T-cell (primary cell): ENCODE results near the gene TEAD1. TPM values are rescaled to one million over a fixed set of nuclear protein-coding genes. Genes with fewer than 3 reads are reported as not detected.

Source experiments
- ATAC-seq, 4 experiments: fragments of 200-7000 bp in 3 of 4; fragments of 150-1000 bp in 1 of 4; cut with Tn5 transposase; replicated peaks in 1 of 4; 1 replicate in 3 of 4; 2 replicates in 1 of 4; pipeline ENCODE4 v1.10.0; 2021; ENCODE audit warnings: moderate library complexity in 3 of 4, mild to moderate bottlenecking in 2 of 4, moderate number of reproducible peaks in 1 of 4
- CTCF ChIA-PET, 2 donors: fragments of 300-600 bp; sonication (Branson Sonifier 250); formaldehyde crosslinking; loops; one replicate each; lab custom pipeline; 2022; ENCODE audit warnings: antibody characterized with exemption in 2 of 2; lab: Charles Lee
- POLR2A ChIA-PET, 2 donors: fragments of 300-600 bp; sonication (Branson Sonifier 250); formaldehyde crosslinking; loops; one replicate each; lab custom pipeline; 2022; ENCODE audit warnings: antibody characterized with exemption in 2 of 2; lab: Charles Lee
- DNase-seq, 35 experiments: peaks; one replicate each; pipeline versions ENCODE4 v3.0.0 to v3.0.0-alpha.2; 2013 to 2023
- H3K27ac ChIP-seq: one replicate; pipeline ENCODE4 v1.5.1; 2013; ENCODE audit warnings: low read length
- H3K27me3 ChIP-seq, 2 experiments: replicated peaks in 1 of 2; 1 replicate in 1 of 2; 2 replicates in 1 of 2; pipeline versions ENCODE4 v1.6.1 to v1.7.0; 2013; ENCODE audit warnings: low read length in 1 of 2, mixed read lengths in 1 of 2; ENCODE audit not compliant: control insufficient read depth in 2 of 2, insufficient read depth in 2 of 2; ENCODE audit errors: extremely low read depth in 1 of 2
- H3K36me3 ChIP-seq, 2 donors: 1 replicate in 1 of 2; 2 replicates in 1 of 2; pipeline versions ENCODE4 v1.6.1 to v1.7.0; 2013; ENCODE audit warnings: low read length in 1 of 2; ENCODE audit not compliant: control insufficient read depth in 2 of 2, insufficient read depth in 1 of 2; ENCODE audit errors: extremely low read depth in 1 of 2
- H3K4me1 ChIP-seq, 2 experiments: 1 replicate in 1 of 2; 2 replicates in 1 of 2; pipeline versions ENCODE4 v1.6.1 to v1.7.0; 2013; ENCODE audit warnings: low read length in 2 of 2, mixed read lengths in 1 of 2; ENCODE audit not compliant: insufficient read depth in 2 of 2, control insufficient read depth in 1 of 2; ENCODE audit errors: extremely low read depth in 1 of 2
- H3K4me3 ChIP-seq, 2 donors: 1 replicate in 1 of 2; 2 replicates in 1 of 2; pipeline versions ENCODE4 v1.5.1 to v1.7.0; 2013; ENCODE audit warnings: mild to moderate bottlenecking in 2 of 2, low read length in 1 of 2, moderate library complexity in 1 of 2; ENCODE audit not compliant: control insufficient read depth in 1 of 2; ENCODE audit errors: extremely low read depth in 1 of 2
- H3K9me3 ChIP-seq: 2 replicates; pipeline ENCODE4 v1.7.0; 2013
- H3K27ac Mint-ChIP-seq, 2 donors: one replicate each; pipeline ENCODE4 v1.8.0; 2020 to 2021; ENCODE audit warnings: mild to moderate bottlenecking in 2 of 2, mixed read lengths in 2 of 2
- H3K27me3 Mint-ChIP-seq, 2 donors: one replicate each; pipeline ENCODE4 v1.8.0; 2021 to 2022; ENCODE audit warnings: mixed read lengths in 2 of 2
- H3K36me3 Mint-ChIP-seq: one replicate; pipeline ENCODE4 v1.8.0; 2021; ENCODE audit warnings: mixed read lengths
- H3K4me1 Mint-ChIP-seq, 3 donors: one replicate each; pipeline ENCODE4 v1.8.0; 2020 to 2022; ENCODE audit warnings: mixed read lengths in 3 of 3, mild to moderate bottlenecking in 1 of 3
- H3K4me3 Mint-ChIP-seq, 3 donors: one replicate each; pipeline ENCODE4 v1.8.0; 2020 to 2022; ENCODE audit warnings: mild to moderate bottlenecking in 3 of 3, mixed read lengths in 3 of 3, moderate library complexity in 3 of 3
- H3K9me3 Mint-ChIP-seq, 3 donors: one replicate each; pipeline ENCODE4 v1.8.0; 2020 to 2022; ENCODE audit warnings: mixed read lengths in 3 of 3
- WGBS: methylation state at CpG from one replicate; pipeline ENCODE4 v1.1.5; 2013; ENCODE audit warnings: missing lambda C conversion rate; ENCODE audit not compliant: insufficient coverage; 5-methylcytosine and 5-hydroxymethylcytosine counted together
- total RNA-seq, 35 experiments: library from RNA in 6 of 35; stranded (reverse) in 6 of 35; fragments of 120-200 nt in 1 of 35; gene quantifications; one replicate each; pipeline versions ENCODE4 v1.2.1 to v1.2.4 and lab custom pipeline; 2013 to 2026

The TEAD1 gene
- total RNA-seq, 5 donors from 2014 or later (not counting 1 experiment from before 2014, with no cell fraction given) = 0.20 to 0.72 (median 0.44) TPM; not detected in 1

- no peak for ATAC-seq
- H3K9me3 Mint-ChIP-seq = peaks cover 0 to 3% (median 0%) of the 10 kb centered on the region in 3 donors
- H3K27ac Mint-ChIP-seq = no peak overlapping the region
- no peaks in the 10 kb centered on the region for H3K4me1 ChIP-seq
- no peak overlapping the region for H3K4me3 ChIP-seq
- no peaks in the 10 kb centered on the region for H3K36me3 Mint-ChIP-seq
- H3K27ac ChIP-seq = no peak overlapping the region
- POLR2A ChIA-PET = no interaction called here
- H3K4me3 Mint-ChIP-seq = no peak overlapping the region
- peaks cover 7 to 23% of the 10 kb centered on the region in 2 donors for H3K27me3 Mint-ChIP-seq
- no peak for DNase-seq
- H3K9me3 ChIP-seq = no peaks in the 10 kb centered on the region
- CTCF ChIA-PET = no interaction called here
- 69% methylated on average over 1 of the region's 1 CpG for WGBS
- H3K27me3 ChIP-seq = peaks cover 2 to 6% of the 10 kb centered on the region in 2 experiments
- H3K36me3 ChIP-seq = no peaks in the 10 kb centered on the region
- H3K4me1 Mint-ChIP-seq = no peaks in the 10 kb centered on the region
These were observed 67.5 kb downstream of the TEAD1 start for GRCh38 chr11:12741671-12742216.

GRCh38 chr11:12743834-12744449, 69.7 kb downstream of the TEAD1 start:
- 78% methylated on average over 6 of the region's 8 CpGs for WGBS
- DNase-seq (no peak), ATAC-seq (no peak)
- H3K36me3 ChIP-seq = no peaks in the 10 kb centered on the region
- POLR2A ChIA-PET = no interaction called here
- Mint-ChIP-seq H3K4me1 (no peaks in the 10 kb centered on the region), H3K36me3 (no peaks in the 10 kb centered on the region), H3K9me3 (peaks cover 0 to 3% (median 0%) of the 10 kb centered on the region in 3 donors), H3K27me3 (peaks cover 12 to 32% of the 10 kb centered on the region in 2 donors), H3K27ac (no peak overlapping the region), H3K4me3 (no peak overlapping the region)
- H3K9me3 ChIP-seq = no peaks in the 10 kb centered on the region
- peaks cover 2 to 12% of the 10 kb centered on the region in 2 experiments for H3K27me3 ChIP-seq
- CTCF ChIA-PET = interaction anchor here in 1 of 2 donors (0.8 kb wide), 1 partner anchor 413 kb away, joined by 3 read pairs; no protein-coding TSS in a partner anchor
- H3K4me1 ChIP-seq = no peaks in the 10 kb centered on the region
- H3K4me3 ChIP-seq = no peak overlapping the region
- no peak overlapping the region for H3K27ac ChIP-seq

- Mint-ChIP-seq H3K9me3 (peaks cover 0 to 3% (median 0%) of the 10 kb centered on the region in 3 donors), H3K27me3 (peaks cover 12 to 38% of the 10 kb centered on the region in 2 donors), H3K27ac (no peak overlapping the region), H3K36me3 (no peaks in the 10 kb centered on the region), H3K4me3 (no peak overlapping the region), H3K4me1 (no peaks in the 10 kb centered on the region)
- CTCF ChIA-PET = interaction anchor here in 1 of 2 donors (0.6 to 0.8 kb wide), 3 partner anchors 119 to 414 kb away, joined by 3 read pairs; no protein-coding TSS in a partner anchor
- Histone ChIP-seq H3K27me3 (peaks cover 0 to 12% of the 10 kb centered on the region in 2 experiments), H3K9me3 (no peaks in the 10 kb centered on the region), H3K4me3 (no peak overlapping the region), H3K27ac (no peak overlapping the region), H3K36me3 (no peaks in the 10 kb centered on the region), H3K4me1 (no peaks in the 10 kb centered on the region)
- WGBS = 86% methylated on average over 8 of the region's 10 CpGs
- ATAC-seq (no peak), DNase-seq (no peak)
- POLR2A ChIA-PET = interaction anchor here in 1 of 2 donors (0.5 kb wide), 1 partner anchor 119 kb away, joined by 3 read pairs; no protein-coding TSS in a partner anchor
These were observed 70.7 kb downstream of the TEAD1 start for GRCh38 chr11:12744826-12745502.

GRCh38 chr11:12745787-12746186, 71.6 kb downstream of the TEAD1 start:
- no peaks in the 10 kb centered on the region for H3K9me3 Mint-ChIP-seq
- Histone ChIP-seq H3K36me3 (no peaks in the 10 kb centered on the region), H3K27me3 (peaks cover 0 to 12% of the 10 kb centered on the region in 2 experiments), H3K27ac (no peak overlapping the region), H3K4me1 (no peaks in the 10 kb centered on the region), H3K4me3 (no peak overlapping the region), H3K9me3 (no peaks in the 10 kb centered on the region)
- ChIA-PET CTCF (interaction anchor here in 1 of 2 donors (0.8 kb wide), 1 partner anchor 118 kb away, joined by 3 read pairs; no protein-coding TSS in a partner anchor), POLR2A (no interaction called here)
- no peaks in the 10 kb centered on the region for H3K36me3 Mint-ChIP-seq
- no peak for ATAC-seq
- WGBS = no CpG with 5 or more reads among the region's 3 CpGs
- H3K27me3 Mint-ChIP-seq = peaks cover 9 to 41% of the 10 kb centered on the region in 2 donors
- H3K4me1 Mint-ChIP-seq = no peaks in the 10 kb centered on the region
- H3K4me3 Mint-ChIP-seq = no peak overlapping the region
- no peak for DNase-seq
- H3K27ac Mint-ChIP-seq = no peak overlapping the region

GRCh38 chr11:12746593-12747097, 72.4 kb downstream of the TEAD1 start:
- DNase-seq = no peak
- no peaks in the 10 kb centered on the region for H3K9me3 ChIP-seq
- Mint-ChIP-seq H3K4me1 (no peaks in the 10 kb centered on the region), H3K27ac (no peak overlapping the region), H3K4me3 (no peak overlapping the region), H3K27me3 (peaks cover 9 to 37% of the 10 kb centered on the region in 2 donors), H3K36me3 (no peaks in the 10 kb centered on the region), H3K9me3 (no peaks in the 10 kb centered on the region)
- no peak overlapping the region for H3K4me3 ChIP-seq
- POLR2A ChIA-PET = no interaction called here
- WGBS = 18% methylated on average over 4 of the region's 6 CpGs
- peaks cover 0 to 11% of the 10 kb centered on the region in 2 experiments for H3K27me3 ChIP-seq
- CTCF ChIA-PET = no interaction called here
- no peaks in the 10 kb centered on the region for H3K4me1 ChIP-seq
- no peaks in the 10 kb centered on the region for H3K36me3 ChIP-seq
- H3K27ac ChIP-seq = no peak overlapping the region
- no peak for ATAC-seq

- POLR2A ChIA-PET = no interaction called here
- no peaks in the 10 kb centered on the region for H3K9me3 ChIP-seq
- no peak overlapping the region for H3K4me3 Mint-ChIP-seq
- no peak overlapping the region for H3K4me3 ChIP-seq
- no peaks in the 10 kb centered on the region for H3K4me1 Mint-ChIP-seq
- H3K27ac ChIP-seq = no peak overlapping the region
- H3K4me1 ChIP-seq = no peaks in the 10 kb centered on the region
- CTCF ChIA-PET = no interaction called here
- H3K36me3 Mint-ChIP-seq = no peaks in the 10 kb centered on the region
- H3K27me3 Mint-ChIP-seq = peaks cover 9 to 34% of the 10 kb centered on the region in 2 donors
- peaks cover 0 to 10% of the 10 kb centered on the region in 2 experiments for H3K27me3 ChIP-seq
- DNase-seq (no peak), ATAC-seq (no peak)
- WGBS = 74% methylated on average over 5 of the region's 7 CpGs
- H3K27ac Mint-ChIP-seq = no peak overlapping the region
- H3K36me3 ChIP-seq = no peaks in the 10 kb centered on the region
- H3K9me3 Mint-ChIP-seq = no peaks in the 10 kb centered on the region
These were observed 74.3 kb downstream of the TEAD1 start for GRCh38 chr11:12748561-12748960.
